WTC11 (cell line): ENCODE results near the gene GH1. TPM values are rescaled to one million over a fixed set of nuclear protein-coding genes. Genes with fewer than 3 reads are reported as not detected.
"Not testable (repeated sequence)": the region's sequence is repeated elsewhere in the genome, so short reads cannot be mapped to it uniquely, and the experiment has no call there.

ENCODE experiments used
- ATAC-seq: fragments of 200-7000 bp; cut with Tn5 transposase; 2 replicates; pipeline ENCODE4 v1.10.0; 2021; ENCODE audit warnings: mild to moderate bottlenecking, moderate library complexity
- CTCF ChIA-PET: fragments of 300-600 bp; sonication (Branson Sonifier 250); formaldehyde crosslinking; loops from one replicate; lab custom pipeline; 2021; ENCODE audit warnings: antibody characterized with exemption; lab: Charles Lee
- POLR2A ChIA-PET: fragments of 350-600 bp; sonication (Branson Sonifier 250); formaldehyde crosslinking; loops from one replicate; lab custom pipeline; 2021; ENCODE audit warnings: antibody characterized with exemption; lab: Charles Lee
- DNase-seq: peaks from one replicate; pipeline ENCODE4 v3.0.0; 2021; ENCODE audit warnings: low spot score
- H3K27ac Mint-ChIP-seq: 2 replicates; pipeline ENCODE4 v1.8.0; 2021; ENCODE audit warnings: mixed read lengths
- H3K27me3 Mint-ChIP-seq: 2 replicates; pipeline ENCODE4 v1.8.0; 2021; ENCODE audit warnings: low read depth, mild to moderate bottlenecking, moderate library complexity, mixed read lengths
- H3K36me3 Mint-ChIP-seq: 2 replicates; pipeline ENCODE4 v1.8.0; 2021; ENCODE audit warnings: mixed read lengths
- H3K4me1 Mint-ChIP-seq: 2 replicates; pipeline ENCODE4 v1.8.0; 2022; ENCODE audit warnings: mixed read lengths
- H3K4me3 Mint-ChIP-seq: 2 replicates; pipeline ENCODE4 v1.8.0; 2021; ENCODE audit warnings: mild to moderate bottlenecking, moderate library complexity, mixed read lengths
- H3K9me3 Mint-ChIP-seq: 2 replicates; pipeline ENCODE4 v1.8.0; 2021; ENCODE audit warnings: mixed read lengths
- total RNA-seq: library from RNA; stranded (reverse); gene quantifications from 3 replicates; pipeline ENCODE4 v1.2.3, GENCODE V29; 2021

GH1 gene
- total RNA-seq, 1 experiment from 2014 or later, result not detected

GRCh38 chr17:63869491-63870291 is 48.9 kb downstream of the GH1 start:
- H3K27ac Mint-ChIP-seq, H3K36me3 Mint-ChIP-seq, H3K4me3 Mint-ChIP-seq, H3K9me3 Mint-ChIP-seq, H3K27me3 Mint-ChIP-seq, POLR2A ChIA-PET: not testable (repeated sequence)
- CTCF ChIA-PET, result interaction anchor here (0.6 to 1.8 kb wide), 10 partner anchors 10 to 264 kb away, joined by 3 to 10 read pairs (median 3); partner anchors contain the start of gene GH2
- H3K4me1 Mint-ChIP-seq, result peaks cover 14% of the 10 kb centered on the region
- peak; percentile 56 for ATAC-seq
- peak; percentile 20 for DNase-seq

Other genes starting within 250 kb of the GH1 start
- 83.4 to 91.8 TPM (median 88.4 TPM) in 3 replicates for gene LIMD2, start 218.7 kb downstream of the GH1 start, total RNA-seq
- gene STRADA, start 177.0 kb downstream of the GH1 start, total RNA-seq, result 36.6 to 43.1 TPM (median 41.2 TPM) in 3 replicates
- gene CCDC47, start 145.2 kb downstream of the GH1 start, total RNA-seq, result 63.0 to 70.9 TPM (median 63.9 TPM) in 3 replicates
- 102 to 128 TPM (median 106 TPM) in 3 replicates for gene DDX42, start 144.7 kb downstream of the GH1 start, total RNA-seq
- gene PSMC5, start 91.4 kb downstream of the GH1 start, total RNA-seq, result 135 to 152 TPM (median 149 TPM) in 3 replicates
- gene FTSJ3, start 91.2 kb downstream of the GH1 start, total RNA-seq, result 47.7 to 62.1 TPM (median 52.0 TPM) in 3 replicates
- 80.1 to 106 TPM (median 86.7 TPM) in 3 replicates for gene SMARCD2, start 76.2 kb downstream of the GH1 start, total RNA-seq
- not detected in 3 replicates for gene CSH2, start 45.2 kb downstream of the GH1 start, total RNA-seq
- 0.35 to 1.3 TPM (median 0.60 TPM) in 3 replicates for gene GH2, start 36.9 kb downstream of the GH1 start, total RNA-seq
- gene CSH1, start 22.3 kb downstream of the GH1 start, total RNA-seq, result not detected in 3 replicates
- gene CSHL1, start 7.6 kb downstream of the GH1 start, total RNA-seq, result not detected in 3 replicates
- gene CD79B, start 13.5 kb upstream of the GH1 start, total RNA-seq, result 3.0 to 3.5 TPM (median 3.2 TPM) in 3 replicates
- gene SCN4A, start 54.1 kb upstream of the GH1 start, total RNA-seq, result 5.2 to 5.8 TPM (median 5.5 TPM) in 3 replicates
- 0.64 to 1.1 TPM (median 0.85 TPM) in 3 replicates for gene PRR29, start 79.5 kb upstream of the GH1 start, total RNA-seq
- gene ICAM2, start 101.8 kb upstream of the GH1 start, total RNA-seq, result 0.33 to 0.57 TPM (median 0.44 TPM) in 3 replicates
- gene ERN1, start 211.3 kb upstream of the GH1 start, total RNA-seq, result 6.5 to 8.6 TPM (median 7.6 TPM) in 3 replicates